Measurements from ENCODE around the gene HSH2D.

DNA sequence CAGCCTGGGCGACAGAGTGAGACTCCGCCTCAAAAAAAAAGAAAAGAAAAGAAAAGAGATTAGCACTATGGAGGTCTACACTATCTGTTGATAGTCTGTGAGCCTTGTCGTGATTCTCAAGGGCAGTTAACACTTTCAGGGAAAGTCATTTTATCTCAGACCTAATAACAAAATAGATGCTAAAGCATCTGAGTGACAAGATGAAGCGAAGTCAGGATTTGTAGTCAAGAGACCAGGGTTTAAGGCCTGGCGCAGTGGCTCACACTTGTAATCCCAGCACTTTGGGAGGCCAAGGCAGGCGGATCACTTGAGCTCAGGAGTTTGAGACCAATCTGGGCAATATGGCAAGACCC, 45.1 kb upstream of the HSH2D start:
- TF ChIP-seq, protein P1, sequence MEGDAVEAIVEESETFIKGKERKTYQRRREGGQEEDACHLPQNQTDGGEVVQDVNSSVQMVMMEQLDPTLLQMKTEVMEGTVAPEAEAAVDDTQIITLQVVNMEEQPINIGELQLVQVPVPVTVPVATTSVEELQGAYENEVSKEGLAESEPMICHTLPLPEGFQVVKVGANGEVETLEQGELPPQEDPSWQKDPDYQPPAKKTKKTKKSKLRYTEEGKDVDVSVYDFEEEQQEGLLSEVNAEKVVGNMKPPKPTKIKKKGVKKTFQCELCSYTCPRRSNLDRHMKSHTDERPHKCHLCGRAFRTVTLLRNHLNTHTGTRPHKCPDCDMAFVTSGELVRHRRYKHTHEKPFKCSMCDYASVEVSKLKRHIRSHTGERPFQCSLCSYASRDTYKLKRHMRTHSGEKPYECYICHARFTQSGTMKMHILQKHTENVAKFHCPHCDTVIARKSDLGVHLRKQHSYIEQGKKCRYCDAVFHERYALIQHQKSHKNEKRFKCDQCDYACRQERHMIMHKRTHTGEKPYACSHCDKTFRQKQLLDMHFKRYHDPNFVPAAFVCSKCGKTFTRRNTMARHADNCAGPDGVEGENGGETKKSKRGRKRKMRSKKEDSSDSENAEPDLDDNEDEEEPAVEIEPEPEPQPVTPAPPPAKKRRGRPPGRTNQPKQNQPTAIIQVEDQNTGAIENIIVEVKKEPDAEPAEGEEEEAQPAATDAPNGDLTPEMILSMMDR (IDR thresholded peaks at IDR 0.05; ENCODE audit: low read length), result no peak
- no peak for TF ChIP-seq EZH2 (optimal IDR thresholded peaks at IDR 0.05; ENCODE audit: low read depth, low read length)

All from MM.1S (cell line).